A549 (cell line): Measurements from ENCODE around the gene MVP. TPM values are rescaled to one million over a fixed set of nuclear protein-coding genes. Genes with fewer than 3 reads are reported as not detected.

Experiments used
- ATOH8 ChIP-seq: fragments of 250-450 bp; sonication (Bioruptor Pico); IDR thresholded peaks from 2 replicates; pipeline ENCODE4 v1.5.0; 2020; ENCODE audit warnings: low read depth, mild to moderate bottlenecking, moderate library complexity
- BCL3 ChIP-seq: fragments of >200 bp; sonication (Bioruptor Twin); formaldehyde crosslinking; IDR thresholded peaks from 3 replicates; pipeline ENCODE4 v1.6.1; 2016
- CBX2 ChIP-seq: fragments of 200-600 bp; sonication (generic); IDR thresholded peaks from 2 replicates; pipeline ENCODE4 v1.6.1; 2016; ENCODE audit warnings: low read depth, mild to moderate bottlenecking, borderline replicate concordance
- CBX8 ChIP-seq: fragments of 200-600 bp; sonication (generic); IDR thresholded peaks from 2 replicates; pipeline ENCODE4 v1.6.1; 2016
- EHMT2 ChIP-seq: fragments of 200-600 bp; sonication (generic); IDR thresholded peaks from 2 replicates; pipeline ENCODE4 v1.6.1; 2016; ENCODE audit warnings: antibody characterized with exemption, low read depth, mild to moderate bottlenecking, moderate library complexity
- EP300 ChIP-seq, 2 experiments: fragments of >200 bp; sonication (Bioruptor Twin); formaldehyde crosslinking; IDR thresholded peaks; 2 replicates in 1 of 2; 3 replicates in 1 of 2; pipeline ENCODE4 v1.6.1; 2016 to 2017
- HDAC2 ChIP-seq: fragments of 200-600 bp; sonication (generic); IDR thresholded peaks from 2 replicates; pipeline ENCODE4 v1.6.1; 2016
- HMGXB4 ChIP-seq: fragments of 250-450 bp; sonication (Bioruptor Pico); IDR thresholded peaks from 2 replicates; pipeline ENCODE4 v1.5.0; 2021; ENCODE audit warnings: mild to moderate bottlenecking, moderate library complexity, borderline replicate concordance
- HOXA7 ChIP-seq: fragments of 250-450 bp; sonication (Bioruptor Pico); IDR thresholded peaks from 2 replicates; pipeline ENCODE4 v1.5.0; 2020; ENCODE audit warnings: mild to moderate bottlenecking, moderate library complexity
- MAFK ChIP-seq: fragments of 450-650 bp; IDR thresholded peaks from 2 replicates; pipeline ENCODE4 v1.6.1; 2014; ENCODE audit not compliant: partially characterized antibody
- MAX ChIP-seq: IDR thresholded peaks from 2 replicates; pipeline ENCODE4 v1.6.1; 2012
- MYC ChIP-seq: IDR thresholded peaks from 2 replicates; pipeline ENCODE4 v1.6.1; 2012; ENCODE audit warnings: mild to moderate bottlenecking, inconsistent platforms, low read length, improper control_type of control experiment, borderline replicate concordance
- NFE2L2 ChIP-seq: fragments of 150-350 bp; conservative IDR thresholded peaks from 2 replicates; pipeline ENCODE4 v1.6.1; 2014; ENCODE audit warnings: low read length
- PHF8 ChIP-seq: fragments of 200-600 bp; sonication (generic); IDR thresholded peaks from 2 replicates; pipeline ENCODE4 v1.6.1; 2016; ENCODE audit warnings: low read depth, mild to moderate bottlenecking, antibody characterized with exemption, moderate library complexity, borderline replicate concordance
- RARB ChIP-seq: fragments of 250-450 bp; sonication (Bioruptor Pico); IDR thresholded peaks from 2 replicates; pipeline ENCODE4 v1.8.0; 2021; ENCODE audit warnings: mild to moderate bottlenecking, moderate library complexity
- RCOR1 ChIP-seq: fragments of 150-350 bp; IDR thresholded peaks from 2 replicates; pipeline ENCODE4 v1.6.1; 2014; ENCODE audit warnings: antibody characterized with exemption, low read length, low read depth
- SMC3 ChIP-seq: fragments of >200 bp; sonication (Bioruptor Twin); formaldehyde crosslinking; IDR thresholded peaks from 3 replicates; pipeline ENCODE4 v1.6.1; 2018; ENCODE audit warnings: inconsistent platforms
- SREBF2 ChIP-seq: fragments of 450-650 bp; IDR thresholded peaks from 2 replicates; pipeline ENCODE4 v1.6.1; 2014; ENCODE audit warnings: mild to moderate bottlenecking, moderate library complexity
- TFCP2L1 ChIP-seq: fragments of 250-450 bp; sonication (Bioruptor Pico); IDR thresholded peaks from 2 replicates; pipeline ENCODE4 v1.5.0; 2021; ENCODE audit warnings: mild to moderate bottlenecking
- TP53 ChIP-seq: fragments of 250-450 bp; sonication (Bioruptor Pico); IDR thresholded peaks from 2 replicates; pipeline ENCODE4 v1.5.0; 2021; ENCODE audit warnings: mild to moderate bottlenecking, moderate library complexity
- ZC3H11A ChIP-seq: fragments of 450-650 bp; IDR thresholded peaks from 2 replicates; pipeline ENCODE4 v1.6.1; 2014; ENCODE audit warnings: antibody characterized with exemption, mild to moderate bottlenecking
- ZFP36 ChIP-seq: fragments of 450-650 bp; IDR thresholded peaks from 2 replicates; pipeline ENCODE4 v1.6.1; 2014; ENCODE audit warnings: borderline replicate concordance; ENCODE audit not compliant: partially characterized antibody
- ZNF302 ChIP-seq: fragments of 250-450 bp; sonication (Bioruptor Pico); IDR thresholded peaks from 2 replicates; pipeline ENCODE4 v1.9.0; 2021; ENCODE audit warnings: inconsistent platforms, mild to moderate bottlenecking, moderate library complexity
- ZSCAN20 ChIP-seq: fragments of 250-450 bp; sonication (Bioruptor Pico); IDR thresholded peaks from 2 replicates; pipeline ENCODE4 v1.8.0; 2022; ENCODE audit warnings: mild to moderate bottlenecking, moderate library complexity
- polyA plus RNA-seq, 4 experiments: library from polyadenylated mRNA; depleted of rRNA in 3 of 4; stranded (reverse); fragments of >200 nt; fragmentation: RNase III in 1 of 4; extraction: RNeasy Plus Mini Kit Qiagen cat#74134 plus additional on column Dnase treatment in 1 of 4; gene quantifications; 2 replicates in 3 of 4; 3 replicates in 1 of 4; pipeline ENCODE4 v1.2.3, GENCODE V29; 2011 to 2017
- TF ChIP-seq, protein P1 (sequence below): fragments of 450-650 bp; IDR thresholded peaks from 2 replicates; pipeline ENCODE4 v1.6.1; 2014; ENCODE audit warnings: antibody characterized with exemption

The MVP gene
- polyA plus RNA-seq, 2 of the 4 experiments (the other 2 are of a cell fraction), result 73.3 to 106 TPM

DNA sequence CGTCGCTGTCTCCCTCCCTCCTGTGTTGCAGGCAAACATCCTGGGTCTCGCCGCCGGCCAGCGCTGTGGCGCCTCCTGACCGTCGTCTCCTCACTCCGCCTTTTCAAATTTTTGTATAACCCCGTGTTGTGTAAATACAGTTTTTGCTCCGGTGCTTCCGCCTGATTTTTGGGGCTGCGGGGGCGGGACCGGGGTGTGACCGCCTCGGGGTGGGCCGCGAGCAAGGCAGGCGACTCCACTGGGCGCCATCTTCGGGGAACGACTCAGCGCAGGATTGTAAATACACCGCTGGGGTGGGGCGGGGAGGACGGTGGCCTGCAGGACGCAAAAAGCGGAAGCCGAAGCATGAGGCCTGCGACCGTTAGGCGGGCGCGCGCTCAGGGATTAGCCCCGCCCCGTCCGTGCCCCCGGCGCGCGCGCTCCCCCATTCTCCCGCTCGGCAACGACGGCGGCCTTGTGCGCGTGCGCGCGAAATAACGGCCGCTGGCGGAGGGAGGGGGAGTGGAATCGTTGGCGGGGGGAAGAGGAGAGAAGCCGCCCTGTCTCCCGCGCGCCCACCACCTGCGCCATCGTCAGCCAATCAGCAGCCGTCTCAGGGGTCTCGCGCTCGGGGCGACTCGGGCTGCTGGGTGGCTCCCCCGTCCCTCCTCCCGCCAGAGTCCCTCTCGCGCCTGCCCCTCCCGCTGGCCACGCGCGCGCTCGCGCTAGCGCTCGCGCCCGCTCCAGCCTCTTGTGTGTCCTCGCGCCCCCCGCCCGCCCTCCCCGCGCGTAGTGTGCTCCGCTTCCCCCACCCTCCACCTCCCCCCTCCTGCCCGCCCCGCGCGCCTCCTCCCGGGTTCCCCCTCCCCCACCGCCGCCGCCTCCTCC is 14.8 kb upstream of the MVP start (continued):
- TF ChIP-seq TP53 (CRISPR knock-in tag) (peak; percentile 53; the same call in 1 of the 2 replicates), SMC3 (0 out of 3 replicates have a peak, but pooled peaks have one; percentile 7), MAFK (no peak), ZFP36 (no peak), HDAC2 (peak; percentile 45; the same call in 1 of the 2 replicates), ZC3H11A (no peak), EP300 (IDR thresholded peaks at IDR 0.05) (peak in 1 of 2 experiments; percentile 49; a peak in 1 of 5 replicates), EHMT2 (no peak), RCOR1 (no peak), HMGXB4 (CRISPR knock-in tag) (no peak), CBX2 (no peak), NFE2L2 (no peak), HOXA7 (CRISPR knock-in tag) (peak; percentile 66; the same call in 1 of the 2 replicates), MYC (peak; percentile 98), SREBF2 (no peak), ATOH8 (peak; percentile 68; the same call in 1 of the 2 replicates), BCL3 (peak; percentile 90), ZNF302 (CRISPR knock-in tag) (no peak), CBX8 (no peak), PHF8 (peak; percentile 71), TFCP2L1 (CRISPR knock-in tag) (peak; percentile 92), ZSCAN20 (CRISPR knock-in tag) (0 out of 2 replicates have a peak, but pooled peaks have one; percentile 17), RARB (CRISPR knock-in tag) (peak; percentile 70; the same call in 1 of the 2 replicates), MAX (peak; percentile 98)
- TF ChIP-seq, protein P1, sequence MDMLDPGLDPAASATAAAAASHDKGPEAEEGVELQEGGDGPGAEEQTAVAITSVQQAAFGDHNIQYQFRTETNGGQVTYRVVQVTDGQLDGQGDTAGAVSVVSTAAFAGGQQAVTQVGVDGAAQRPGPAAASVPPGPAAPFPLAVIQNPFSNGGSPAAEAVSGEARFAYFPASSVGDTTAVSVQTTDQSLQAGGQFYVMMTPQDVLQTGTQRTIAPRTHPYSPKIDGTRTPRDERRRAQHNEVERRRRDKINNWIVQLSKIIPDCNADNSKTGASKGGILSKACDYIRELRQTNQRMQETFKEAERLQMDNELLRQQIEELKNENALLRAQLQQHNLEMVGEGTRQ, result peak; percentile 67
